Fibroblast of skin of right biceps (primary cell): ENCODE data around the gene RPS14.

Experiments used
- DNase-seq: peaks from one replicate; pipeline ENCODE4 v3.0.0-alpha.2; 2013

The RPS14 gene

DNA sequence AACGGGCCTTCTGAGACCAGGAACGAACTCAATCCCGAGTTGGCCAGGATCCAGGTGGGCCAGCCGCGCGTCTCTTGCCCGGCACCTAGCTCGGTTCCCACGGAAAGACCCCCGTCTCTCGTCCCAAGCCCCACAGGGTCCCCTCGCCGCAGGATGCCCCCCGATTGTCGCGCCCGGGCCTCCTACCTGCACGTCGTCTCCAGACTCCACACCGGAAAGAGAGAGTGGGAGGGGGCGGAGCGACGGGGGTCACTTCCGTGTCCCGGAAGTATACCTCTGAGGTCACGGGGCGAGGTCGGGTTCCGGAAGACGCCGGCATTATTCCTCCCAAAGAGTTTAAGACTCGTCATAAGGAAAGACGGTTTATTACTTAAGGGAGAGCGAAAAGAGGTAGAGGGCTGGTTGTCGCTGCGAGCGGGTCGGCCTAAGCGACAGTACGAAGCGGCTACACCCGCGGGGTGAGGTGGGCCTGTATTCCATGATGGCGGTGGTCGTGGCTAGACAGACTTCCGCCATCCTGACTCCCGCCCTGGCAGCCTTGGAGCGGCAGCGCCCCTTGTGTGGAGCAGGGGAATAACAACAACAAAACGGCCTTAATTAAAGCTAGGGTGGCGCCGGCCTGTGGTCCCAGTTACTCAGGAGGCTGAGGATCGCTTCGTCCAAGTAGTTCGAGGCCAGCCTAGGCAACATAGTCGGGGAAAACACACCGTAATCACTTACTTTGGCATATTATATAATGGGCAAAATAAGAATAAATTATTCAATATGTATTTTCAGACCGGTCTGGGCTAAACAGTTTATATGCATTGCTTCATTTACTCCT, at the start of gene RPS14:
Gene RPS14 (minus strand): TSS at position 223 of the 823 bp plus-strand sequence. CDS start 2,006 bp downstream, outside the sequence.
- peak; percentile 94 for DNase-seq

GRCh38 chr5:150498971-150499370, 49.4 kb upstream of the RPS14 start:
- DNase-seq = no peak

GRCh38 chr5:150498501-150498900, 49.0 kb upstream of the RPS14 start:
- no peak for DNase-seq

DNA sequence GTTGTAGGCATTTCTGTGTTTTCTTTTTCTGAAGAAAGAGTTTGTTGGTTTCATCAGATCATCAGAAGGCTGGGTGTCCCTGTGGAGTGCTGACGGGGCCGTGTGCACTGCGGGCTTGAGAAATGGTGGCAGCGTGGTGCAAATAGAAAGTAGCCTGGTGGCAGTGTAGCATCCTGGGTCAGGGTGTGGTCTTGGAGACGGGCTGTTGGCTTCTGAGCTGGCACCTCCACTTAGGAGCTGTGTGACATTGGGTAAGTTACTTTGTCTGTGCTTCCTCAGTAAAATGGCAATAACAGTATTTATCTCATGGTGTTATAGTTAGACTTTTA, 48.4 kb upstream of the RPS14 start:
- no peak for DNase-seq

GRCh38 chr5:150497274-150497988, 47.9 kb upstream of the RPS14 start:
- peak; percentile 93 for DNase-seq

DNA sequence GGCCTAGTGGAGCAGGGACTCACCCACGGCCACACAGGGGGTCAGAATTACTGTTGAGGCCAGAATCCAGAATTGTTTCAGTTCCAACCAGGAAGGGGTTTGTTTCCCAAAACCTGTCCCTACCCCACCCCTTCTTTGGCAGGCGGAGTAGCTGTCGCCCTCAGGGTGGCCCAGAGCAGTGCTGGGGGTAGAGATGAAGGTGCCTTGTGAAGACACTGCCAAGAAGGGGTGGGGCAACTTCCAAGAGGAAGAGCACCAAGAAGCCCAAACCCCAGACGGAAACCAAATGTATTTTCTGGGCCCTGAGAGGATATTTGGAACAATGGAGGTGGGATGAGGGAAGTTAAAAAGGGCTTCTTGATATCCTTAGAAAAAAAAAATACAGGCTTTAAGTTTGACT, 47.0 kb upstream of the RPS14 start:
- DNase-seq = no peak

DNA sequence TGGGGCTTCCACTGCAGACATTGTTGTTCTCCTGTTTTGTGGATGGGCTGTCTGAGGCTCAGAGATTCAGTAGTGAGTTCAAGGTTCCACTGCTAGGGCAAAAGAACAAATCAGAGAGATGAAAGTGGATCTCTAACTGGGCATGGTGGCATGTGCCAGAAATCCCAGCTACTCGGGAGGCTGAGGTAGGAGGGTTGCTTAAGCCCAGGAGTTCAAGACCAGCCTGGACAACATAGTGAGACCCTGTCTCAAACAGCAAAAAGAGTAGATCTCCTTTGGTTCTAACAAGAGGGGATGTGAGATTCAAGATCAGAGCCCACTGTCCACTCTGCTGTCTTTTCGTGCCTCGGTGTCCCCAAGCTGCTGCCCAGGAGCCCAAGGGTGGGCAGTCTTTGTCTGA, 46.6 kb upstream of the RPS14 start:
- DNase-seq = no peak

- peak; percentile 73 for DNase-seq
Measured at GRCh38 chr5:150492621-150493020, 43.1 kb upstream of the RPS14 start.

GRCh38 chr5:150491876-150492275, 42.3 kb upstream of the RPS14 start:
- DNase-seq = no peak

- DNase-seq = no peak
Measured at GRCh38 chr5:150490754-150491153, 41.2 kb upstream of the RPS14 start.

DNA sequence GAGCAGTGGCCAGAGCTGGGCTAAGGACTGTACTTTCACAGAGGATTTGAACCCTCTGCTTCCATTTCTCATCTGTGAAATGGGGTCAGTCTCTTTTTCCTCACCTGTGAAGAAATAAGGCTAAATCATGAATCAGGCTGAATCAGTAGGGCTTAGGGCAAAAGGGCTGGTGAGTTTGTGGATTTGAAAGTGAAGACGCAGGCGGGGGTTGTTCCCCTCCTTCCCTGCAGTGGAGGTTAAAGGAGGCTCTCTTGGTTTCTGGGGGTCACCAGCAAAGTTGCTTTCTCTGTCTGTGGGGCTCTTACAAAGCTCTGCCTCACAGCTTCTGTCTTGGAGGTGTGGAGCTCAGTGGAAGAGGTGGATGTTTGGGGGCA, 40.7 kb upstream of the RPS14 start:
- DNase-seq = no peak

DNA sequence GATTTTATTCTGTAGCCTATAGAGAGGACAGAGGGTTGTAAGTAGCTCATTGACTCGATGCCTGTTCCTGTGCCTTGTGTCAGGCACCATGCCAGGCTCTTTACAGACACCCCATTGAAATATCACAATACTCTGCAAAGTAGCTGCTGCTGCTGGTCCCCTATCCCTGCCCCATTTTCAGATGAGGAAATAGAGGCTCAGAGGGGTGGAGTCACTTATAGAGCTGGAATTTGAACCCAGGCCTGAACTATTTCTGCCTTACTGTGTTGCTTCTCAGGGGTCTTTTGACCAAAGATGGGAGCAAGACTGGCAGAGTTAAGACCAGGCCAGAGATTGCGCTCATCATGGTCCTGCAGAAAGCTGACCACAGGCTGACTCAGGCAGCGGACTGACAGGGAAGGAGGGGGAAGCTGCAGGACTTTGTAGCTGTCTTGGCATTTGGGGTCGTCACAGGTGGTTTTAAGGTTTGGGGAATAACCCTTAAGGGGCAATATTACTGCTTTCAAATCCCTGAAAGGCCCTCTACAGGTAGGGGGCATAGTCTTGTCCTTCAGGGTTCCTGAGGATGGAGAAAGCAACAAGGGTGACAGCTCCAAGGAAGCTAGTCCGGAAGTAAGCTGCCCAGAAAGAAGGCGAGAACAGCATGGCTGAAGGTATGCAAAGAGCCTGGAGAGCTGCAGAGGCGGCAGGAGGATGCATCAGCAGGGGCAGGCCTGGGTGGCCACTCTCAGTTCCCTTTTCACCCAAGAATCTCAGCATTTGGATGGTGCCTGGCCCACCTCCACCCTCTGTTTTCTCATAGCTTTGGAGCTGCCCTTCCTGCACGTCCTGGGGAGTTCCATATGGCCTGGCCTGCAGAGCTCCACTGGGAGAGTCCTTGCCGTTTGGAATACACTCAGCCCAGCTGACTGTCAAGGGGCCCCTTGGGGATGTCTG, 40.1 kb upstream of the RPS14 start:
- DNase-seq = no peak

DNA sequence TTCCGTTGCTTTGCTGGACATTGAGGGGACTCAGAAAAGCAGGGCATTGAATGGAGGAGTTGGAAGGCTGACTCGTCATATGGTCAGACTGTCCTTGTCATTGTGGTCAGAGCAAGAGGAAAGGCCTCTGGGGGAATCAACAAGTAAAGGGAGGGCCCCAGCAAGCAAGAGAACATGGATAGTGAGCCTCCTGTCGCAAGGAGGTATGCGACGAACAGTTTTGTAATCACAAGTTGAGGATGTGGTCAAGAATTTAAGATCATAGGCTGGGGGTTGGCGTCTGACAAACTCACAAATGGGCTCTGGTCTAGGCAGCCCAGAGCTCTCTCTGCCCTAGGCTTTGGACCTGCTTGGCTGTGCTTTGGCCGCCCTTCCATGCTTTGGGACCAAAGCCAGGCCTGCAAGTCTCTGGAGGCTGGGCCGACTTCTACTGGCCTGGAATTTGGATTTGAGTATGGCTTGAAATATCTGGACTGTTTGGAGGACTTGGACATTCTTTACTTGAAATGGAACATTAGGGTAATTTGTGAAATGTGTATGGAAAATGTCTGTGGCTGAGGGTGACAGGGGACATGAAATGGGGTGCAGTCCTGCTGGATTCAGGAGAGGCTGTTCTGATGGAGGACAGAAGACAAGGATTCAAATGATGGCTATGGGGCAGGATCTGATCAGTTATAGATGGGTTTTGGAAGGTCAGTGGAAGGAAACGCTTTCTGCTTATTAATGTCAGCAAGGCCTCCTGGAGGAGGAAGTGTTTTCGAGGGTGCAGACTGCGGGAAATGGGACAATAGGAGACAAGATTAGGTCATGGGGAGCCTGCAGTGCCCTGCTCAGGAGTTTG, 39.2 kb upstream of the RPS14 start:
- peak; percentile 83 for DNase-seq

- peak; percentile 62 for DNase-seq
Measured at GRCh38 chr5:150487199-150488061, 37.9 kb upstream of the RPS14 start.

DNA sequence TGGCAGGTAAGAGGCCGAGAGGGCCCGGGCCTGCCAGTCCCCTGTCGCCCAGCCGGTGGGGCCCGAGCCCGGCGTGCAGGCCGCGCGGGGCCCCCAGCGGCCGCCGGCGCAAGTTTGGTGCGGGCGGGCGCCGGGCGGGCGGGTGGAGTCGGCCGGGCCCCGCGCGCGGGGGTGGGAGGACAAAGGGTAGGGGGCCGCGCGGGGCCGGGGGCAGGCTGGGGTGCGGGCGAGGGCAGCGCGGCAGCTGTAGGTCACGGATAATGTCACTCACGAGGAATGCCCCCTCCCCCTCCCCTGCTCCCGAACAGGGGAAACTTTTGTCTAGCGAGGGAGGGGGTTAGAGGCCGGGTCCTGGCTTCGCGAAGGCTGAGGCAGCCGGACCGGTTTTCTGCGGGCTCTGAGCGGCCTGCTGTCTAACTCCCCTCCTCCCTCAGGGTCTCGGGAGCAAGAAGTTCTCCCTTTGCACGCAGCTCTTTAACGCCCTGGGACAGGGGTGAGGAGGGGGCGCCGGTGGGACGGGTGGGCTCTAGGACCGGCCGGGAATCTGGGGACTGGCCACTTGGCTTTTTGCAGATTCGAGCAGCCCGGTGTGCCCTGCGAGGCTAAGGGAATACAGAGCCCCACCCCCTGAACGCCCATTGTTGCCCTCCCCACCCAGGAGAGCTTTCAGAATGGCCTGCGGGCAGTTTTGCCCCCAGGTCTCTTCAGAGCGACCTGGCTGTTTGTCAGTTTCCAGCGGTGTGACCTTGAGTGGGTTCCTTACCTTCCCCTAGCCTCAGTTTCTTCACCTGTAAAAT, 37.1 kb upstream of the RPS14 start:
- peak; percentile 76 for DNase-seq

- peak; percentile 65 for DNase-seq
Measured at GRCh38 chr5:150485693-150486401, 36.3 kb upstream of the RPS14 start.

DNA sequence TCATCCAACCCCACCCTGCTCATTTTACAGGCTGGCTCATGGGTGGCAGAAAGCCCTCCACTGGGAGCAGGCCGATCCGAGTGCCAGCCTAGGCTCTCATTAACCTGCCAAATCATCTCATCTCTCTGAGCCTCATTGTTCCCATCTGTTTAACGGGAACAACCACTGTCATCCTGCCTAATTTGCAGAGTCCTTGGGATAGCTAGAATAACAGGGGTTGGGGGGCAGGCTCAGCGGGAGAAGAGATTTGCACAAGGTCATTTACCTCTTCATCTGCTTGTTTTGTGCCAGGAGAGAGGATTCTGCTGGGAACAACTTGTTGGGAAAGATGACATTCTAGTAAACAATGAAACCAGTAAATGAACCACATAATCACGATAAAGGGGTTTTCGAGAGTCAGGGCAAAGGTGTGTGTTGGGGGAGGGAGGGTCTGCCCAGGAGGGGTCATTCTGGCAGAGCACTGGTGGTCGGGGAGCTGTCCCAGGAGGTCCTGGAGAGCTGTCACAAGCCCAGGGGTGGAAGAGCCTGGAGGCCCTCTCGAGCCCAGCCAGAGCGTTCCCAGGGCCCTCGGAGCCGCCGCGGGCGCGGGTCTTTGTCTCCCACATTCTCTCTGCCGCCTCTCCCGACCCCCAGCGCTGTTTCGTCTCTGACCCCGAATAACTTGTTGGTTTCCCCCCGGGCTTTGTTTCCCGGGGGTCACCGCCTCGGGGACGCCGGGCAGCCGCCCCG, 35.6 kb upstream of the RPS14 start:
- no peak for DNase-seq

- no peak for DNase-seq
Measured at GRCh38 chr5:150481972-150482406, 32.5 kb upstream of the RPS14 start.

GRCh38 chr5:150481708-150481965, 32.1 kb upstream of the RPS14 start:
- DNase-seq = no peak
